ENCODE results near the gene CCDC3.

GRCh38 chr10:12919574-12919973 is 81.9 kb downstream of the CCDC3 start:
- TF ChIP-seq, protein P1, sequence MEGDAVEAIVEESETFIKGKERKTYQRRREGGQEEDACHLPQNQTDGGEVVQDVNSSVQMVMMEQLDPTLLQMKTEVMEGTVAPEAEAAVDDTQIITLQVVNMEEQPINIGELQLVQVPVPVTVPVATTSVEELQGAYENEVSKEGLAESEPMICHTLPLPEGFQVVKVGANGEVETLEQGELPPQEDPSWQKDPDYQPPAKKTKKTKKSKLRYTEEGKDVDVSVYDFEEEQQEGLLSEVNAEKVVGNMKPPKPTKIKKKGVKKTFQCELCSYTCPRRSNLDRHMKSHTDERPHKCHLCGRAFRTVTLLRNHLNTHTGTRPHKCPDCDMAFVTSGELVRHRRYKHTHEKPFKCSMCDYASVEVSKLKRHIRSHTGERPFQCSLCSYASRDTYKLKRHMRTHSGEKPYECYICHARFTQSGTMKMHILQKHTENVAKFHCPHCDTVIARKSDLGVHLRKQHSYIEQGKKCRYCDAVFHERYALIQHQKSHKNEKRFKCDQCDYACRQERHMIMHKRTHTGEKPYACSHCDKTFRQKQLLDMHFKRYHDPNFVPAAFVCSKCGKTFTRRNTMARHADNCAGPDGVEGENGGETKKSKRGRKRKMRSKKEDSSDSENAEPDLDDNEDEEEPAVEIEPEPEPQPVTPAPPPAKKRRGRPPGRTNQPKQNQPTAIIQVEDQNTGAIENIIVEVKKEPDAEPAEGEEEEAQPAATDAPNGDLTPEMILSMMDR (IDR thresholded peaks at IDR 0.05; ENCODE audit: low read length): no peak
- no peak for TF ChIP-seq EZH2 (IDR thresholded peaks at IDR 0.05; ENCODE audit: borderline replicate concordance, low read length)

Data from OCI-LY1 (cell line).